D721Med (cell line): ENCODE results near the gene ST6GAL1.
A peak's percentile ranks its signal among the peaks of the same experiment; 100 is the strongest.

ENCODE experiments used
- DNase-seq: peaks from one replicate; pipeline ENCODE4 v3.0.0; 2011; ENCODE audit warnings: low spot score; ENCODE audit not compliant: insufficient read length
- FAIRE-seq: peaks from 2 replicates; lab custom pipeline; 2011; peaks lifted over from hg19 to GRCh38; lab: Jason Lieb, UNC
- CTCF ChIP-seq: IDR thresholded peaks from 2 replicates; pipeline ENCODE4 v1.5.1; 2012; ENCODE audit warnings: mild to moderate bottlenecking, control low read depth; ENCODE audit not compliant: insufficient read depth; ENCODE audit errors: missing control alignments

ST6GAL1 gene

GRCh38 chr3:187112934-187113793 lies 182.8 kb downstream of the ST6GAL1 start:
- no peak for FAIRE-seq
- no peak for DNase-seq
- peak; percentile 56 for TF ChIP-seq CTCF

- no peak for TF ChIP-seq CTCF
- DNase-seq: no peak
- FAIRE-seq: no peak
Measured at GRCh38 chr3:187114511-187114910, 184.2 kb downstream of the ST6GAL1 start.

GRCh38 chr3:187120326-187120725 lies 190.0 kb downstream of the ST6GAL1 start:
- FAIRE-seq: no peak
- no peak for TF ChIP-seq CTCF
- DNase-seq: no peak

GRCh38 chr3:187122261-187122660 lies 191.9 kb downstream of the ST6GAL1 start:
- TF ChIP-seq CTCF: no peak
- FAIRE-seq: no peak
- no peak for DNase-seq

- DNase-seq (no peak), FAIRE-seq (no peak)
- no peak for TF ChIP-seq CTCF
Measured at GRCh38 chr3:187125319-187126031, 195.1 kb downstream of the ST6GAL1 start.
